NCI-H146 (cell line): ENCODE results near the gene SMIM12.
"Not testable (repeated sequence)": the region's sequence is repeated elsewhere in the genome, so short reads cannot be mapped to it uniquely, and the experiment has no call there.

Experiments
- DNase-seq: peaks from one replicate; lab custom pipeline; 2025; lab: John Stamatoyannopoulos, UW

SMIM12 gene

DNA sequence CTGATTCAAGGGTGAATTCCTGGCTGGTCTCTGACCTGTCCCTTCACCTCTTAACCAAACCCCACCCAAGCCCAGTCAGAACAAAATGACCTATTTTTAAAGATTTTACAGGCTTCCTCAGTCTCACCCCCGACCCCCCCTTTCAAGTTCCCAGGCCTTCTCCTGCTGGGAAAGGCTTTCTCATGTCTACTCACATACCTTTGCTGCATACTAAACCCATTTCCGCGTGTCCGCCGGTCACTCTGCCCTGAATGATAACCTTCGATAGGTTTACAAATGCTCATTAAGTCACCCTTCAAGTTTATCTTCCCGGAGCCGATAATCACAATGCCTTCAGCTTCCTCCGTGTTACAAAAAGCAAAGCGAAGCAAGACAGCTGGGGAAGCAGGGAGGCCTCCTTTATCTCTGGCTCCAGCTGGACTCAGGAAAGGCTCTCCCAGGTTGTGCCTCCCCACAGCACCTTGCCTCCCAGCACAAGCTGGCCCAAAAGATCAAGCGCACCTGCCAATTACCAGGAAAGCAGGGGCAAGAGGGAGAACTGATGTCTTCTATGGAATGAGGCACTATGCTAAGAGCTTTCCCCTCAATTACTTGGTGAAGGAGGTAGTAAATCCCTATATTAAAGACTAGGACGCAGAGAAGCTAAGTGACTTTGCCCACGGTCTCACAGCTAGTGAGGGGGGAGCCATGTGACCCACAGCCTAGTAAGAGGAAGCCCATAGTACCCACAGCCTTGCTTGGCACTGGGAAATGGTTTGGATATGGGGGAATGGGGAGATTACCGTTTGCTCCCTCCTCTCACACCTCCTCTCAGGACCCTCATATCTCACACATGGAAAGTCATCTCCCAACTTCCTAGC, 15.9 kb downstream of the SMIM12 start:
- peak; percentile 63 for DNase-seq

DNA sequence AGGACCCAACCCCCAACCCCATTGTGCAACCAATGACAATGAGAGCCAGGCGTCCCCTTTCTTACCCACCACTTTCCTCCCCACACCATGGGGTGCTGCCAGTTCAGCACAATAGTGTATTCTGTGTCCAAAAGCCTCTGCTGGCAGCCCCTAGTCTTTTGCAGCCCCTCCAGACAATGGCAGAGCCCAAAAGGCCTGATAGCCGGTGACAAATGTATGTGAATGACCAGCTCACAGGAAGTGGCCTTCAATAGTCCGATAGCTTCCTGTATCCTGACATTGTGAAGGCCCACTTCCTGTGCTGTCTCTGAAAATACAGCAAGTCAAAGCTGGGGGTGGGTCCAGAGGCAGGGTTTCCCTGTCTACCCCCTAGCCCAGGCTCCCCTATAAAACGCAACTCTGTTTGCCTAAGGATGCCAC, 16.6 kb downstream of the SMIM12 start:
- peak; percentile 7 for DNase-seq

DNA sequence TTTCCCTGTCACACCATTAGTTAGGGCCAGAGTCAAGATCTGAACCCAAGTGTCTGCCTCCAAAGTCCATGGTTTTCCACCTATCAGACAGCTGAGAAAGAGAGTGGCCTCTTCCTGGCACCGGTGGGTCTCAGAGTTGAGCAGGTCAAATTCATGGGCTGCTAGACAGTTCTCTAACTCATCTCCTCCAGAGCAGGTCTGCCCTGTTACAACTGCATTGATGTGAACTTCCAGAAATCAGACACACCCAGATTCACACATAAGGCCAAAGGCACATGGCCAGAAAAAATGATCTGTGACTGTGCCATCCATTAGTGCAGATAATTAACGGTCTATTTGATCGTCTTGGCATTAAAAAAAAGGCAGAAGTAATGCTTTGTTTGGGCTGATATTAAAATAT, 17.5 kb downstream of the SMIM12 start:
- no peak for DNase-seq

DNA sequence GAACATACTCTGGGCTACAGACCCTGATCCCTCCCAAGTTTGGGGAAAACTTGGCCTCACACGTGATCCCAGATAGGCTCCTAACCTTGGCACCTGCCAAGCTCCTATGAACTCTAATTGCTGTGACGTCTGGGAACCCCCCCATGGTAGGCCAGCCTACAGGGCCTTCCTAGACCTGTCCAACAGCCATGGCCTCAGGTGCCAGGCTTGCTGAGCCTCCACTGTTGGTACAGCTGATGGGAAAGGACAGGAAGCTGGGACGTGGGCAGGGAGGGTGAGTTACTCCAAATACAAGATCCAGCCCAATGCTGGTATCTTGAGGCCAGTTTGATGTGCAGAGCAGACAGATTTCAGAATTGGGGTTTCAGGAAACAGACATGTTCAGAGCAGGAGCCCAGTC, 19.1 kb downstream of the SMIM12 start:
- DNase-seq, result no peak

DNA sequence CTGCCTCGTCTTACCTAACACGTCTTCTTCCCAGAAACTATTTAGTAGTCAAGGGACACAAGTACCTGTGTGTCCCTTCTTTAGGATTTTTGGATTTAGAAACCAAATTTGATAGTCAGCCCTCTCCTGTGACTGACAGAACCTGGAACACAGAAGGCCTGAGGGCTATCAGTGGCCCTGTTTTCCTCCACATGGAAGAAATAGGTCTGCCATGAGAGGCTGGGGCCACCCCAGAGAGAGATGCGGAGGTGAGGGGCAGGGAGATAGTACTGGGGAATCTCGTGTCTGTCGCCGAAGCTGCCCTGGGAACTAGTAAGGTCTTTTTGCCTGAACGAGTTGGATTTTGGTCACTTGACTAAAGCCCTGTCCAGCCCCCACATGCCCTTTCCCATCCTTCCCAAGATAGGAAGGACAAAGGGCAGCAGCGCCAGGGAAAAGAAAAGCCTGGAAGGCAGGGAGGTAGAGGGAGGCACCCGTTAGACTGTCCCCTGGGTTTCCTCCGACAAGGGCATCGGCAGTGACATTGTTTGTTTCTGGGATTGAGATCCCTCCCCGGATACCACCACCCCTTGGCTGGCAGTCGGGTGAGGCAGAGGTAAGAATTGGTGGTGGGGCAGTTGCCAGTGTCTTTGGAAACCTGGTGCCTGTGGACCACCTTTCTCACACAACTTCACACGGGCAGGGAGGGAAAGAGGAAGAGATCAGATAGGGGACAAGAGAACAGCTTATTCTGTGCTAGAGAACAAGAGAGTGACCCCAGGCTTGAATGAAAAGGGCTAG, 19.8 kb downstream of the SMIM12 start:
- DNase-seq, result no peak

DNA sequence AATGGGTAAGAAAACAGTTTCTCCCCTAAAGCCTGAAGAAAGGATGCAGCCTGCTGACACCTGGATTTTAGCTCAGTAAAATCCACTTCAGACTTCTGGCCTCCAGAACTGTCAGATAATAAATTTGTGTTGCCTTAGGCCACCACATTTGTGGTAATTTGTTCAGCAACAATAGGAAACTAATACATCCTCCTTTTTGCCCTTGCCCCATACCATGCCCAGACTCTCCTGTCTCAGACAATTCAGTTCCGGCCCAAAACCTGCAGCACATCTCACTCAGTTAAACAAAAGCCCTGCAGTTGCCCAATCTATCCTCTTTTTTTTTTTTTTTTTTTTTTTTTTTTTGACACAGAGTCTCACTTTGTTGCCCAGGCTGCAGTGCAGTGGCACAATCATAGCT, 25.8 kb downstream of the SMIM12 start:
- no peak for DNase-seq

DNA sequence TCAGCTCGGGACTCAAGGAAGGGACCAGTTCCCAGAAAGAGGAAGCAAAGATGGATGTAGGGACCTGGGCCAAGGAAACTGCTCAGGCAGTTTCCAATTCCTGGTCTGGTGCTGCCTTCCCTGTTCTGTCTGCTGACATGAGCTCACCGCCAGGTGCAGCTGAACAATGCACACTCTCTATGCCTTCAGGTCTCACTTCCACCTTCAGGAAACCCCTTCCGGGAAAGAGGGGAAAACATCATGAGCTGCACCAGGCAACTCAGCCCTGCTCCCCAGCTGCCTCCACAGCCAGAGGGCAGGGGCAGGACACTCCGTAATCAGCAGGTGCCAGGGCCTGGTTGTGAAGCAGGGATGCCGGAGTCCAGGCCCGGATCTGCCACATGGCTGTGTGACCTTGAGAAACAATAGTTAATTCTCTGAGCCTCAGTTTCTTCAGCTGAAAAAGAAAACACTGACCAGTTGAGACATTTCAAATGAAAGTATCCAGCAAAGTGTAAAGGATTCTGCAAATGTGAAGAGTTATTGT, 27.8 kb downstream of the SMIM12 start:
- DNase-seq, result peak; percentile 11

DNA sequence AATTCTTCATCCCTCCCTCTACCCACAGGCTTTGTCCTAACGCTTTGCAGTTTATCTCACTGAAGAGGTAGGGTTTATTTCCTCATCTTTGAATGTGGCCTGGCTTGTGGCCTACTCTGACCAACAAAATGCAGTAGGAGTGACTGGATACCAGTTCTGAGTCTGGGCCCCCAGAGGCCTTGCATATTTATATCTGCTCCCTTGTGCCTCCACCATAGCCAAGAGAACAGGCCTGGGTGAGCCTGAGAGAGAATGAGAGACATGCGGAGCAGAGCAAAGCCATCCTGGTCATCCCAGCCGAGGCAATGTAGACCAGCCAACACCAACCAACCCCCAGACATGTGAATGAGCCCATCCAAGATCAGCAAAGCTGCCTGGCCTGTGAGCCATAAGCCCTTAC, 30.3 kb downstream of the SMIM12 start:
- DNase-seq, result no peak

DNA sequence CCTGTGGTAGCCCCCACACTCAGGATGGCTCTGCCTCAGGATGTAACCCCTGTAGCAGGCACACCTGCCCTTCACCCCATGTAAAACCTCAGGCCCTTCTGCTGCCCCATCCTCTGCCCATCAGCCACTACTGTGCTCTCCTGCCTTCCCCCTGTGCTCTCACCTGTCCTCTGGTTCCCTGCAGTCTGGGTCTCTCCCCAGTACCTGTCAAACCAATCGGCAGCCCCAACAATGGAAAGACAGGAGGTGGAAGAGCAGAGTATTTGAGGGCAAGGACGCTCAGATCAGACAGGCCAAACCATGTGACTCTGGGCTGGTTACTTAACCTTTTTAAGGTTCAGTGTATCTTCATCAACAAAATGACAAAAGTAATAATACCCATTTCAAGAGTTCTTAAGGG, 30.9 kb downstream of the SMIM12 start:
- no peak for DNase-seq

DNA sequence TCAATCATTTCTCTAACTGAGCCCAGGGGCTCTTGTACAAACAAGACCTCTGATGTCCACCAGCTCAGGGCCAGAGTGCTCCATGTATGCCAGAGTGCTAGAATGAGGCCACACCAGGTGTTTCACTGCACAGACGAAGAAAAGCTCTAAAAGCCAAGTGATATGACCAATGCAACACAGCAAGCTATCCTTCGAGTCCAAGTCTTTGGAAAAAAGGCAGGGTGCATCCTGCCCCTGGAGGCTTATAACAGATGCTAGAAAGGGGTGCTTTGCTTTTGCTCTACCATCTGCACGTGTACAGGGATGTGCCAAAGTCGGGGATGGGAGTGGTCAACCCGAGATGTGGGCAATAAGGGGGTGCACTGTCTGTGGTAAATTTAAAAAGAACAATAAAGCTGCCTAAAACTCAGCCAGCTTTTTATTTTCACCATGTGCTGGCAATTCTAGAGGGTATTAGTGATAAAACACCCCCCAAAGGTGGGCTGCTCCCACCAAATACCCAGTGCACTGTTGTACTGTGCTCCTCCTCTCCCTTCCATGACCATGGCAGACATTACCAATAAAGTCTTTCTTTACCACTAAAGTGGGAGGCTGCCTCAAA, 32.1 kb downstream of the SMIM12 start:
- no peak for DNase-seq

DNA sequence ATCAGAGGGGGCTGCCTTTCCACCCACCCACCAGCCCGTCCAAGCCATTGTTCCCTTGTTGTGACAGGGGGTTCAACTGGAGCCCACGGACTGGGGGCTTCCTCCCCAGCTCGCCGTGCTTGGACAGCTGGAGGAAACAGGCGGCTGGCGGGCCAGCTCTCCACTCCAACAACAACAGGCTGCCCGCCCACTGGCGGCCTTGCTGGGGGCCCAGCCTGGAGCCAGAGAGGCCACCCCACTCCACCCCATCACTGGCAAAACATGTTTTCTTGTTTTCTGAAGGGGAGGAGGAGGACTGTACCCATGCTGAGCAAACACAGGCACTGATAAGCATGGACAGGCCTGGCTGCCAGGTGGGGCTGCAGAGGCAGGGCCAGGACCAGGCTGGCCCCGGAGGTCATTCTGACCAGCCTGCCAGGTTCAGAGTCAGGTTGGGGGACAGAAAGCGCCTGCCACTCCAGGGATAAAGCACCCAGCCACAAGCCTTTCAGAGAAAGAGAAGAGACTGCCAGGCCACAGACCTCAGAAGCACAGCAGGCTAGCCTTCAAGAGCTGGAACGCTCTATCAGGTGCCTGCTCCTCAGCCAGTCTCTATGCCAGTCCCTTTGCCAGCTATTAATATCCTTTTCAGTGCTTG, 34.0 kb downstream of the SMIM12 start:
- DNase-seq, result peak; percentile 20

DNA sequence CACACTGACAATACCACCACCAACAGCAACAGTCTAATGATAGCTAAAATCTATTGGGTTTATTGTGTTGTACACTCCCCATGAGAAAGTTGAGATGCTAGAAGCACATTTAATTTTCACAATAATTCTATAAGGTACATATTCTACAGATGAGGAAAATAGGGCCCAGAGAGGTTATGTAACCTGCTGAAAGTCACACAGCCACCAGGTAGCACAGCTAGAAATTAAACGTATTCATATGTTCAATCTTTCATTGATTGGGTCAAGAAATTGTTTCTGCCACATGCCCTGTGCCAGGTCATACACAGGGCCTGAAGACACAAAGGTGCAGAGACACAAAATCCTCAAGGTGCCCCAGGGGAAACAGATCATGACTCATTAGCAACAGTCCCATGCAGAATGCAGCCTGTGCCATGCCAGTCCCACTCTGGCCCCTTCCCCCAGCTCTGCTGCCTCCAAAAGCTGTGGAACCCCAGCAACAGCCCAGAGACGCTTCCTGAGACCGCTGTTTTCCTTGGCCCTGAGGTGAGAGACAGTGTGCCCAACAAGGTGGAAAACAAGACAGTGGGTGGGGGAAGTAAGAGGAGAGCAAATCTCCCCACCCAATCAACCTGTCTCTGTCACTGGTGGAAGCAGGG, 34.6 kb downstream of the SMIM12 start:
- no peak for DNase-seq

DNA sequence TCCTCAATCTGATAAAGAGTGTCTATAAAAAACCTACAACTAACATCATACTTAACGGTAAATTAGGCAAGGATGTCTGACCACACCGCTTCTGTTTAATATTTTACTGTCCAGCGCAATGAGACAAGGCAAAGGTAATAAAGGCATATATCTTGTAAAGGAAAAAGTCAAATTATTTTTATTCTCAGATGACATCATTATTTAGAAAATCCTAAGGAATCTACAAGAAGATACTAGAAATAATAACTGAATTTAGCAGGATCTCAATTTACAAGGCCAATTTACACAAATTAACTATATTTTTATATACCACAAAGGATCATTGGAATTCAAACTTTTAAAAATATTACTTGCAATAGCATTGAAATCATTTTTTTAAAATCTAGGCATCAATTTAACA, 37.3 kb downstream of the SMIM12 start:
- DNase-seq, result no peak

DNA sequence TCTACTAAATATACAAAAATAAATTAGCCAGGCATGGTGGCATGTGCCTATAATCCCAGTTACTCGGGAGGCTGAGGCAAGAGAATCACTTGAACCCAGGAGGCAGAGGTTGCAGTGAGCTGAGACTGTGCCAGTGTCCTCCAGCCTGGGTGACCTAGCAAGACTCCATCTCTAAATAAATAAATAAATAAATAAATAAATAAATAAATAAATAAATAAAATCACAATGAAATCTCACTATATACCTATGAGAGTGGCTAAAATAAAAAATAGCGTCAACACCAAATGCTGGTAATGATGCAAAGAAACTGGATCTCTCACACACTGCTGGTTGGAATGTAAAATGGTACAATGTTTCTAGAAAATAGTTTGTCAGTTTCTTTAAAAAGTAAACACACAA, 40.7 kb downstream of the SMIM12 start:
- not testable (repeated sequence) for DNase-seq

DNA sequence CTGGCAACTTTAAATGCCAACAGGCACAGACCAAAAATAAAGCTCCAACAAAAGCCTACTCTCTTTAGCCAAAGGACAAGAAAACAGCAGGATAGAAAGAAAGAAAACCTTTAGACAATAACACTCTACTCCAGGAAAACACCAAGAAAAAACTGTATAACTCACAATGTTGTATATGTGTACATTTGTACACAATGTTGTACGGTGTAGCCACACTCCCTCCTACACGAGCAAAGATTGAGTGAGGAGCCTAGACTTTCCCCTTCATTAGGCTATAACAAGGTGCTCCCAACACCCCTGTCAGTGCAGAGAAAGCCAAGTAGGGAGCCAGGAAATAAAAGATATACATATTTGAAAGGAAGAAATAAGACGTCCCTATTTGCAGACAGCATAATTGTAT, 42.8 kb downstream of the SMIM12 start:
- DNase-seq, result no peak

DNA sequence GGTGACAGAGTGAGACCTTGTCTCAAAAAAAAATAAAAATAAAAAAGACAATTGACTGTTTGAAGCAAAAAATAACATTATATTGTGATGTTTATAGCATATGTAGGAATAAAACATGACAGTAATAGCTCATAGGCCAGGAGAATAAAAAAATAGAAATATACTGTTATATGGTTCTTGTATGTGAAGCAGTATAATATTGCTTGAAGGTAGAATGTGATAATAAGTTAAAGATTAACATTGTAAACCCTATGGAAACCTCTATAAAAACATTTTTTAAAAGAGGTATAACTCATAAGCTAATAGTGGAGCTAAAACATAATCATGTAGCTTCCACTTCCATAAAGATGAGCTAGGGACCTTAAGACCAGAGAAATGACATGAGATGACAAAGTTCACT, 43.2 kb downstream of the SMIM12 start:
- DNase-seq, result no peak

DNA sequence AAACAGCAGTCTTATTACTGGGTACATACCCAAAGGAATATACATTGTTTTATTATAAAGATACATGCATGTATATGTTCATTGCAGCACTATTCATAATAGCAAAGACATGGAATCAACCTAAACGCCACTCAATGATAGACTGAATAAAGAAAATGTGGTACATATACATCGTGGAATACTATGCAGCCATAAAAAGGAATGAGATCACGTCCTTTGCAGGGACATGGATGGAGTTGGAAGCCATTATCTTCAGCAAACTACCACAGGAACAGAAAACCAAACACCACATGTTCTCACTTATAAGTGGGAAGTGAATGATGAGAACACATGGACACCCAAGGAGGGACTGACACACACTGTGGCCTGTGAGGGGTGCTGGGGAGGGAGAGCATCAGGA, 48.8 kb downstream of the SMIM12 start:
- DNase-seq, result not testable (repeated sequence)

DNA sequence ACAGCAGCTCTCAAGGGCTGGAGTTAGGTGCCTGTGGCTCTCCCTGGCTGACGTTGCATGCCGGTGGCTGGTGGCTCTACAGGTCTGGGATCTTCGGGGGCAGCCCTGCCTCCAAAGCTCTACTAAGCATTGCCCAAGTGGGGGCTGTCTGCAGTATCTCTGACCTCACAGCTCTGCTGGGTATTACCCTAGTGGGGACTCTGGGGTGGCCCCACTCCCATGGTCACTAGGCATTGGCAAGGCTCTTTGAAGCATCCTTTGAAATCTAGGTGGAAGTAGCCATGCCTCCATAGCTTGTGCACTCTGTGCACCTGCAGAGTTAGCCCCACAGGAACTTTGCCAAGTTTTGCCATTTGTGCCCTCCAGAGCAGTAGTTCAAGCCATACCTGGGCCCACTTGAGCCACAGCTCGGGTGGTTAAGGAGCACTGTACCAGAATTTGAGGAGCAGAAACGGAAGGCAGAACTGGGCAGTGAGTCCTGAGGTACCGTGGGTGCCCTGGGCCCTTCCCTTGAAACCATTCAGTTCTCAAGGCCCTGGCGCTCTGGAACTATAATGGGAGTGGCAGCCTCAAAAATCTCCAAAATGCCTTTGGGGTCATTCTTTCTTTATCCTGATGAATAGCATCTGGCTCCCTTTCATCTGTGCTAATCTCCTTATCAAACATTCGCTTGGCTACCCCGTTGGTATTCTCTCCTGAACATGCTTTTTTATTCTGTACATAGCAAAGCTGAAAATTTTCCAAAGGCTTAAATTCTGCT, 51.3 kb downstream of the SMIM12 start:
- DNase-seq, result no peak

DNA sequence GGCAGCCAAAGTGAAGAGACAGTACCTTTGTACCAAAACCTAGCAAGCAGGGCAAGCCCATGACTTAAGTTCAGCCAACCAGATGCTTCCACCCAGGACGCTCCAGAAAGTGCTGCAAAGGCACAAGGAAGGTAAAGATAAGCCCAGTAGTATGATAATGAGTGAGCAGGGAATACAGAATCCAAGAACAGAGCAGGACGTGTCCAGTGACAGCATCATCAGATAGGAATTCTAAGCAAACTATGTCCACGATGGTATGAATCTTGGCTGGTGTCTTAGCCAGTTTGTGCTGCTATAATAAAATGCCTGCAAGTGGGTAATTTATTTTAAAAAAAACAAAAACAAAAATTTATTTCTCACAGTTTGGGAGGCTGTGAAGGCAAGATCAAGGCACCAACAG, 53.2 kb downstream of the SMIM12 start:
- DNase-seq, result no peak

DNA sequence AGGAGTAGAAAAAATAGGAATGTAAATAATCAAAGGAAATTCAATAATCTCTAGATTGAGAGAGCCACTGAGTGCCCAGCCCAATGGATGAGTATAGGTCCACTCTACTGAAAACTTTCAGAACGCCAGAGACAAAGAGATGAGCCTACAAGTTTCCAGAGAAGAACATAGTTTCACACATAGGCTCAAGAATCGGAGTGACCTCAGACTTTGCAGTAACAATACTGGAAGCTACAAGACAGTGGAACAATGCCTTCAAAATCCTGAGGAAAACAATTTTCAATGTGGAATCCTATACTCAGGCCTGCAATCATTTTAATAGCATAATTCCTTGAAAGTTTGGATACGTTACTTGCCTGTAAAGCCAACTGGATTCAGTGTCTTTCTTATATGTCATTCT, 55.8 kb downstream of the SMIM12 start:
- DNase-seq, result no peak
